Caco-2 (cell line): ENCODE results near the gene ARSI. TPM values are rescaled to one million over a fixed set of nuclear protein-coding genes. Genes with fewer than 3 reads are reported as not detected.

Experiments used
- BruUV-seq: library from RNA; stranded (reverse); fragments of 400-500 nt; replicated peaks from 2 replicates; lab custom pipeline; 2021; lab: Mats Ljungman, UMichigan
- CTCF ChIA-PET: fragments of 300-600 bp; sonication (Branson Sonifier 250); formaldehyde crosslinking; loops from one replicate; lab custom pipeline; 2022; ENCODE audit warnings: antibody characterized with exemption; lab: Charles Lee
- POLR2A ChIA-PET: fragments of 300-600 bp; sonication (Branson Sonifier 250); formaldehyde crosslinking; loops from one replicate; lab custom pipeline; 2022; ENCODE audit warnings: antibody characterized with exemption; lab: Charles Lee
- DNase-seq, 2 experiments: peaks; one replicate each; pipeline versions ENCODE4 v3.0.0 to v3.0.0-alpha.2; 2020 to 2022
- H3K27me3 ChIP-seq: replicated peaks from 2 replicates; pipeline ENCODE4 v1.6.0; 2011; ENCODE audit warnings: low read length; ENCODE audit not compliant: control insufficient read depth, insufficient read depth
- H3K36me3 ChIP-seq: 2 replicates; pipeline ENCODE4 v1.5.1; 2011; ENCODE audit warnings: low read length; ENCODE audit not compliant: control insufficient read depth, insufficient read depth
- H3K4me1 ChIP-seq: fragments of 250-450 bp; sonication (Bioruptor Pico); 2 replicates; pipeline ENCODE4 v1.5.1; 2020; ENCODE audit warnings: mild to moderate bottlenecking
- H3K4me3 ChIP-seq: 2 replicates; pipeline ENCODE4 v1.5.1; 2011; ENCODE audit warnings: low read depth, mild to moderate bottlenecking, control low read depth, low read length
- H3K9me3 ChIP-seq: fragments of 250-450 bp; sonication (Bioruptor Pico); 2 replicates; pipeline ENCODE4 v1.5.1; 2020; ENCODE audit warnings: mild to moderate bottlenecking, moderate library complexity
- H3K27ac Mint-ChIP-seq: one replicate; pipeline ENCODE4 v1.8.0; 2022; ENCODE audit warnings: mixed read lengths; ENCODE audit not compliant: unreplicated experiment
- H3K27me3 Mint-ChIP-seq: one replicate; pipeline ENCODE4 v1.8.0; 2022; ENCODE audit warnings: mixed read lengths; ENCODE audit not compliant: insufficient read depth, unreplicated experiment
- H3K36me3 Mint-ChIP-seq: one replicate; pipeline ENCODE4 v1.8.0; 2022; ENCODE audit warnings: mild to moderate bottlenecking, mixed read lengths; ENCODE audit not compliant: insufficient read depth, unreplicated experiment
- H3K4me1 Mint-ChIP-seq: one replicate; pipeline ENCODE4 v1.8.0; 2022; ENCODE audit warnings: low read depth, mixed read lengths; ENCODE audit not compliant: unreplicated experiment
- H3K4me3 Mint-ChIP-seq: one replicate; pipeline ENCODE4 v1.8.0; 2022; ENCODE audit warnings: mild to moderate bottlenecking, moderate library complexity, mixed read lengths; ENCODE audit not compliant: unreplicated experiment
- H3K9me3 Mint-ChIP-seq: one replicate; pipeline ENCODE4 v1.8.0; 2022; ENCODE audit warnings: mixed read lengths; ENCODE audit not compliant: unreplicated experiment
- intact Hi-C: fragments of 100-400 bp; cut with micrococcal nuclease; formaldehyde crosslinking; loops from one replicate; pipeline ENCODE4 v1.10.0; 2022; ENCODE audit not compliant: unreplicated experiment
- total RNA-seq: library from RNA; stranded (reverse); gene quantifications from 2 replicates; pipeline ENCODE4 v1.2.3, GENCODE V29; 2022
- TF ChIP-seq, protein P1 (sequence below), 2 experiments: fragments of 200-600 bp in 1 of 2; IDR thresholded peaks; 1 replicate in 1 of 2; 2 replicates in 1 of 2; pipeline versions ENCODE4 v1.5.1 to v1.8.0; 2011 to 2022; ENCODE audit warnings: antibody characterized with exemption in 1 of 2, control low read depth in 1 of 2, inconsistent platforms in 1 of 2, low read depth in 1 of 2, low read length in 1 of 2, mild to moderate bottlenecking in 1 of 2, moderate library complexity in 1 of 2; ENCODE audit not compliant: insufficient read depth in 1 of 2, severe bottlenecking in 1 of 2, unreplicated experiment in 1 of 2

ARSI gene
- total RNA-seq, 1 experiment from 2014 or later: 0.52 TPM

DNA sequence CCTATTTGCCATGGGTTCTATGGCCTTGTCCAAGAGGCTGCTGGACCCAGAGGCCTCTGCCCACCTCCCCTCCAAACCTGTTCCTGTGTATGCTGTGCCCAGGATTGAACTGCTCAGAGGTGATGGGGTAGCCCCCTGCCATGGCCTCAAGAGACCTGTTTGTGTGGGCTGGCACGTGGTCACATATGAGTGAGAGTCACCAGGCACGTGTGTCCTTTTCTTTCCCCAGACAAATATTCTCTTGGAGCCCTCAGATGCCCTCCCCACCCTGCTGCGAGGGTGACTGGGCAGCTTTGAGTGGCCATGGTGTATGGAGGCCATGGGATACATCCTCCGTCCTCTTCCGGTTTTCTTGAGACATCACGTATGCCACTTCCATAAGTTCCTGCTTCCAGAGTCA lies 43.9 kb upstream of the ARSI start:
- BruUV-seq: no TSS peak
- ChIA-PET CTCF (interaction anchor here (0.6 kb wide), 1 partner anchor 18 kb away, joined by 3 read pairs; no protein-coding TSS in a partner anchor), POLR2A (no interaction called here)
- no peak for DNase-seq
- TF ChIP-seq, protein P1, sequence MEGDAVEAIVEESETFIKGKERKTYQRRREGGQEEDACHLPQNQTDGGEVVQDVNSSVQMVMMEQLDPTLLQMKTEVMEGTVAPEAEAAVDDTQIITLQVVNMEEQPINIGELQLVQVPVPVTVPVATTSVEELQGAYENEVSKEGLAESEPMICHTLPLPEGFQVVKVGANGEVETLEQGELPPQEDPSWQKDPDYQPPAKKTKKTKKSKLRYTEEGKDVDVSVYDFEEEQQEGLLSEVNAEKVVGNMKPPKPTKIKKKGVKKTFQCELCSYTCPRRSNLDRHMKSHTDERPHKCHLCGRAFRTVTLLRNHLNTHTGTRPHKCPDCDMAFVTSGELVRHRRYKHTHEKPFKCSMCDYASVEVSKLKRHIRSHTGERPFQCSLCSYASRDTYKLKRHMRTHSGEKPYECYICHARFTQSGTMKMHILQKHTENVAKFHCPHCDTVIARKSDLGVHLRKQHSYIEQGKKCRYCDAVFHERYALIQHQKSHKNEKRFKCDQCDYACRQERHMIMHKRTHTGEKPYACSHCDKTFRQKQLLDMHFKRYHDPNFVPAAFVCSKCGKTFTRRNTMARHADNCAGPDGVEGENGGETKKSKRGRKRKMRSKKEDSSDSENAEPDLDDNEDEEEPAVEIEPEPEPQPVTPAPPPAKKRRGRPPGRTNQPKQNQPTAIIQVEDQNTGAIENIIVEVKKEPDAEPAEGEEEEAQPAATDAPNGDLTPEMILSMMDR (IDR thresholded peaks at IDR 0.05; ENCODE audit: insufficient read depth in 1 of 2, low read depth in 1 of 2, low read length in 1 of 2, severe bottlenecking in 1 of 2, unreplicated experiment in 1 of 2): no peak
- no peaks in the 10 kb centered on the region for H3K36me3 ChIP-seq
- H3K4me1 Mint-ChIP-seq: peaks cover 7% of the 10 kb centered on the region
- no peak overlapping the region for H3K4me3 Mint-ChIP-seq
- H3K4me1 ChIP-seq: no peaks in the 10 kb centered on the region
- H3K9me3 Mint-ChIP-seq: no peaks in the 10 kb centered on the region
- H3K4me3 ChIP-seq: no peak overlapping the region
- no peaks in the 10 kb centered on the region for H3K36me3 Mint-ChIP-seq
- H3K27me3 ChIP-seq: no peaks in the 10 kb centered on the region
- H3K9me3 ChIP-seq: no peaks in the 10 kb centered on the region
- intact Hi-C loops: no loop called here
- no peak overlapping the region for H3K27ac Mint-ChIP-seq
- no peaks in the 10 kb centered on the region for H3K27me3 Mint-ChIP-seq

DNA sequence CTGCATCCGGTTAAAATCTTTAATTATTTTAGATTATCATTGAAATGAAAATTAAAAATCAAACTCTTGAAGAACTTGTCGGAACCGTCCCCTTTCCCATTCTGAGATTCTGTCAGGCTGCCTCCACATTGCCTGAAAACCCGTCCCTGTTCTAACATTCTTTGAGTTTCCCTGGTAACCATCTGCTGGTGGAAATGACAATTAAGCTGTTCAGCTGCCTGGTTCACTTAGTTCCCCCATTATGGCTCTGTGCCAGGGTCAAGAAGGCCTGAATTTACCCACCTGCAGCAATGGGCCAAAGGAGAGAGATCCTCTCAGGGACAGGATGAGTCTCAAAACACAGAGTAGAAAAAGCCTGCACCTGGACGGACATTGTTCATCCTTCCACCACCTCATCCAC lies 43.0 kb upstream of the ARSI start:
- CTCF ChIA-PET: interaction anchor here (0.7 kb wide), 1 partner anchor 76 kb away, joined by 3 read pairs; no protein-coding TSS in a partner anchor
- peaks cover 4% of the 10 kb centered on the region for H3K4me1 Mint-ChIP-seq
- no peak overlapping the region for H3K27ac Mint-ChIP-seq
- H3K27me3 Mint-ChIP-seq: no peaks in the 10 kb centered on the region
- H3K9me3 Mint-ChIP-seq: no peaks in the 10 kb centered on the region
- intact Hi-C loops: no loop called here
- TF ChIP-seq, protein P1 (IDR thresholded peaks at IDR 0.05; ENCODE audit: insufficient read depth in 1 of 2, low read depth in 1 of 2, low read length in 1 of 2, severe bottlenecking in 1 of 2, unreplicated experiment in 1 of 2): no peak
- no TSS peak for BruUV-seq
- POLR2A ChIA-PET: interaction anchor here (0.6 kb wide), 1 partner anchor 85 kb away, joined by 4 read pairs; no protein-coding TSS in a partner anchor
- H3K27me3 ChIP-seq: no peaks in the 10 kb centered on the region
- no peaks in the 10 kb centered on the region for H3K9me3 ChIP-seq
- DNase-seq: no peak
- no peak overlapping the region for H3K4me3 ChIP-seq
- no peaks in the 10 kb centered on the region for H3K4me1 ChIP-seq
- H3K4me3 Mint-ChIP-seq: no peak overlapping the region
- H3K36me3 ChIP-seq: no peaks in the 10 kb centered on the region
- H3K36me3 Mint-ChIP-seq: no peaks in the 10 kb centered on the region

DNA sequence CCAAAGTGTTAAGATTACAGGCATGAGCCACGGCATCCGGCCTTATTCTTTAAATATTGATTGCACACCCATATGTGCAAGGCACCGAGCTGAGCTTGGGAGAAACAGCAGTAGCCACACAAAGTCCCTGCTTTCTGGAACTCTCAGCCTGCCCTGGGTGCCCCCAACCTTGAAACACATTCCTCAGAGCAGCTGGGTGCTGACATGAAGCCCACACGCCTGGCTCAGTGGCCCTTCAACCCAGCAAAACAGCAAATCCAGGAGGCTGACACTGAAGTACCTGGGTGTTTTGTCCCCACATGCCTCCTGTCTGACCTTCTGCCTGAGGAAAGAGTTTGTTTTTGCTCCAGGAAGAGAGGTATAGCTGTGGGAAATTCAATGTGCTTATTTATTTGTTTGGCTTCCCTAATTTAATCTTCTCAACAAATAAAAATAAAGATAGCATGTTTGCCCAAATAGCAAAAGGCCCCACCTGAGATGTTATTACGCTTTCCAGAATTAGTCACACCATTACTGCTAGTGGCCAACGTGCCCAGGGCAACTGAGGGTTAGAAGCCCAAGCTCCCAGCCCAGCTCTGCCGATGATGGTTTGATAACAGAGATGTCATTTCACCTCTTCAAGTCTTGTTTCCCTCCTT lies 41.4 kb upstream of the ARSI start:
- ChIA-PET CTCF (no interaction called here), POLR2A (no interaction called here)
- no TSS peak for BruUV-seq
- intact Hi-C loops: loop anchor here (5.0 kb wide), 1 partner anchor 542 kb away; no protein-coding TSS in a partner anchor
- Mint-ChIP-seq H3K9me3 (no peaks in the 10 kb centered on the region), H3K27ac (no peak overlapping the region), H3K4me3 (no peak overlapping the region), H3K27me3 (no peaks in the 10 kb centered on the region), H3K36me3 (no peaks in the 10 kb centered on the region), H3K4me1 (no peaks in the 10 kb centered on the region)
- Histone ChIP-seq H3K27me3 (no peaks in the 10 kb centered on the region), H3K4me1 (no peaks in the 10 kb centered on the region), H3K36me3 (no peaks in the 10 kb centered on the region), H3K4me3 (no peak overlapping the region), H3K9me3 (no peaks in the 10 kb centered on the region)
- DNase-seq: no peak
- TF ChIP-seq, protein P1 (IDR thresholded peaks at IDR 0.05; ENCODE audit: insufficient read depth in 1 of 2, low read depth in 1 of 2, low read length in 1 of 2, severe bottlenecking in 1 of 2, unreplicated experiment in 1 of 2): no peak
